ENCODE results near the gene SLC2A4RG.

Gene SLC2A4RG

DNA sequence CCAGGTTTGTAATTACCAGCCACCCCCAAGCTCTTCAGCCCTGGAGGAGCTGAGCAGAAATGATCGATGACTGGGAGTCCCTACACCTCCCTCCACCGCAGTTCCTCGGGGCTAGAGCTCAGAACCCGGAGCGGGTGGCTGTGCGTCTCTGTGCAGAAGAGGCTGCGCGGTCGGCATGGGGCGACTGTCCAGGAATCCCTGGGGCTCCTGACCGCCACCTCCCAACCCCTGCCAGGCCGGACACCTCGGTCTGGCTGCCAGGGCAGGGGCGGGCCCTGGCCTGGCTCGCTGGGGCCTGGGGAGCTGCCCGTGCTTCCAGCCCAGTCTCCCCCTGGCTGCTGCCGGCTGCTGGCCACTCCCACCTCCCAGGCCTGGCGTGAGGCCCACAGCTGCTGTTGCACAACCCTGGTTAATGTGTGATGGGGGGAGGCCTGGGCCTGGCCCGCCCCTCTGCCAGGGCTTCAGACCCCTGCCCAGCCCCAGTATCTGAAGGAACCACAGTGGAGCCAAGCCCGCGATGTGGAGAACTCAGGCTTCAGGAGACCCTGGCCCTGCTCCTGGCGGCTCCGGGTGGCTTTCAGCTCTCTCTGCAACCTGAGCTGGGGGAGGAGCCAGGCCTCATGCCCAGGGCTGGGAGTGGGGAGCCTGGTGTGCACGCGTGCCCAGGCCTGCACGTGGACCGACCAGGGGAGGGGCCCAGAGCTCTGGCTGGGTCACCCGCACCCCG lies 1.2 kb downstream of the SLC2A4RG start:
- DNase-seq (ENCODE audit: low read depth in 3 of 3) = no peak

GRCh38 chr20:63741354-63741675 lies 1.7 kb downstream of the SLC2A4RG start:
- DNase-seq (ENCODE audit: low read depth in 3 of 3) = no peak

GRCh38 chr20:63741676-63742380 lies 2.3 kb downstream of the SLC2A4RG start:
- no peak for DNase-seq (ENCODE audit: low read depth in 3 of 3)

DNA sequence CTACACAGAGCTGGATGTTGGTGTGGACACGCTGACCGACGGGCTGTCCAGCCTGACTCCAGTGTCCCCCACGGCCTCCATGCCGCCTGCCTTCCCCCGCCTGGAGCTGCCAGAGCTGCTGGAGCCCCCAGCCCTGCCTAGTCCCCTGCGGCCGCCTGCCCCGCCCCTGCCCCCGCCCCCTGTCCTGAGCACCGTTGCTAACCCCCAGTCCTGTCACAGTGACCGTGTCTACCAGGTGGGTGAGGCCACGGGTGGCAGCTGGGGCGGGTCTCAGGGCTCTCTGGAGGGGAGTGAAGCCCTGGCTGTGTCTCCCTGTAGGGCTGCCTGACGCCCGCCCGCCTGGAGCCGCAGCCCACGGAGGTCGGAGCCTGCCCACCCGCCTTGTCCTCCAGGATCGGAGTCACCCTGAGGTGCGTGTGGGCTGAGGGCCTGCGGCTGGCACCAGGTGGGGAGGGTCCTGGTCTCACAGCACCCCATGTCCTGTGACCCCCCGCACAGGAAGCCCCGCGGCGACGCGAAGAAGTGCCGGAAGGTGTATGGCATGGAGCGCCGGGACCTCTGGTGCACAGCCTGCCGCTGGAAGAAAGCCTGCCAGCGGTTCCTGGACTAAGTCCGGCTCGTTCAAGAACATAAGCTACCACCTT lies 2.9 kb downstream of the SLC2A4RG start:
- DNase-seq (ENCODE audit: low read depth in 3 of 3) = no peak

DNA sequence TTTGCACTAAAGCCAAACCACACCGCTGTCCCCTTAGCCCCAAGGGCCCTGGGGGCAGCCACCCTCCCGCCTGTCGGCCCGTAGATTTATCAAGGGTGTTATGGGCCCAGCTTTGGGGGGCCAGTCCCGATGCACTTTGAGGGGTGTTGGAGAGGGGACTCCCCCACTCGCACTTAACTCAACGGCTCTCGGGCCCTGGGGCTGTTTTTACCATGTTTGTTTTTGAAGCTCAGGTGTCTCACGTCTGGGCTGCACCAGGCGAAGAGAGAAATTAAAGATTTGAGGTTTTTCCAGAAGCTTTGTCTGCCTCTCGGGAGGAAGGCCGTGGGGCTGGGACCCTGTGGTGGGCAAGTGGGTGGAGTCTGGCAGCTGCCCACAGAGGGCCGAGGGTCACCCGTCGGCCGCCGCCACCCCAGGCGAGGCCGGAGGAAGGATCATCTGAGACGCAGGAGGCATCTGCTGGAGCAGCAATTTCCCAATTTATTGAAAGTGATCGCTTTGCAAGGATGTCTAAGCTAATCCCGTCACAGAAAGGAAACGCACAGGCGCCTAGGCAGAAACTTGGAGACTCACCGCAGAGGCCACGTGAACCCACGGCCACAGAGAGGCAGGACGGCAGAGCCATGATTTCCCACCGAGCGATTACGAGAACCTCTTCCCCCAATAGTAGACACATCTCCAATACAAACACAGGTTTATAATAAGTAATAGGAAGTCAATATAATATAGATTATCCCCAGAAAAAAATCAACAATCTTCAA lies 3.8 kb downstream of the SLC2A4RG start:
- DNase-seq (ENCODE audit: low read depth in 3 of 3) = no peak

DNA sequence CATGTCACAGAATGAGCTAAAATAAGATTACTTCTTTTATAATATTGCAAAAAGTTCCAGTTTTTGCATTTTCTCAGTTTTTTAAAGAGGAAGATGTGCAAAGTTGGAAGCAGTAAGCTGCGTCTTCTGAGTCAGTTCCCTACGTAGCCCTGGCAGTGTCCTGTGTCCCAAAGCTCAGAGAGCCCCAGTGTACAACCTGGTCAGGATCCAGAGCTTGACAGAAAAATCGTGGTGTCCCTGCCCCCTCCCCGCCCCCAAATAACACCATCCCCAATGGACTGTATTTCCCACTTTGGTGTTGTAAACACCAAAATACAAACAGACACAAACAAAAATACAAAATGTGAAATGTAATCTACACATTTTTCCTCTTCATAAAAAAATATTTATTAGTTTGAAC lies 4.6 kb downstream of the SLC2A4RG start:
- no peak for DNase-seq (ENCODE audit: low read depth in 3 of 3)

GRCh38 chr20:63744574-63745423 lies 5.2 kb downstream of the SLC2A4RG start:
- DNase-seq (ENCODE audit: low read depth in 3 of 3) = no peak

DNA sequence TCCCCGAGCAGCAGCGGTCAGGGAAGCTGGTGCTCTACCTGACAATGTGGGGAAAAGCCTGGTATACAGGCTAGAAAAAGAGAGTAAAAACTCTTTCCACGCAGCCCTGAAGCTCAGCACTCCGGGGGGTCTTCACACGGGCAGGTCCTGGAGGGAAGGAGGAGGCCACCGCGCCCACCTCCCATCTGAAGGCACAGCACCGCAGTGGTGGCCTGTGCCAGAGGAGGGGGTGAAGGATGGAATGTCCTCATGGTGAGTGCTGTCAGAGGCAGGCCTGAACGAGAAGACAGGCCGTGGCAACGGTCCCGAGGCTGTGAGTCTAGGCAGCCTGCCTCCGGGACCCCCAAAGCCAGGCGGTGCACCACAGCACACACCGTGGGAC lies 5.8 kb downstream of the SLC2A4RG start:
- DNase-seq (ENCODE audit: low read depth in 3 of 3) = no peak

- no peak for DNase-seq (ENCODE audit: low read depth in 3 of 3)
Observed at GRCh38 chr20:63745961-63746731, 6.6 kb downstream of the SLC2A4RG start.

- no peak for DNase-seq (ENCODE audit: low read depth in 3 of 3)
Observed at GRCh38 chr20:63746751-63747315, 7.3 kb downstream of the SLC2A4RG start.

DNA sequence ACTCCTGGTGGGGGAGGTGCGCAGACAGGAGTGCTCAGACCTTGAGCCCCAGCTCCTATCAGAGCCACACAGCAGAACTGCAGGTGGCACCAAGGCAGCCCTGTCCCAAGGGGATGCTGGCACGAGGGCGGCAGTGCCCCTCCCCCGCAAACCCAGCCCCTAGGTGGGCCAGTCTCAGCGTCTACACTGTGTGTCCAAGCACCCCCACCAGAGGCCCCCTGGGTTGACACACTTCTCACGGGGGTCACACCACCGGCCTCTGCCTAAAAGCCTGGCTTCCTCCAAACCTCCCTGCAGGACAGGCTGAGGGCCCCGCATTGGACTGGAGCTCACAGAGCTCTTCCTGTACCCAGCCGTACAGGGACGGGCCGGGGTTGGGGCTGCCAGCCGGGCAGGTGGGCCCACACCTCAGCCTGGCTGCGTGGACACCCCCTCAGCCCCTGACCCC lies 8.1 kb downstream of the SLC2A4RG start:
- DNase-seq (ENCODE audit: low read depth in 3 of 3) = no peak

DNA sequence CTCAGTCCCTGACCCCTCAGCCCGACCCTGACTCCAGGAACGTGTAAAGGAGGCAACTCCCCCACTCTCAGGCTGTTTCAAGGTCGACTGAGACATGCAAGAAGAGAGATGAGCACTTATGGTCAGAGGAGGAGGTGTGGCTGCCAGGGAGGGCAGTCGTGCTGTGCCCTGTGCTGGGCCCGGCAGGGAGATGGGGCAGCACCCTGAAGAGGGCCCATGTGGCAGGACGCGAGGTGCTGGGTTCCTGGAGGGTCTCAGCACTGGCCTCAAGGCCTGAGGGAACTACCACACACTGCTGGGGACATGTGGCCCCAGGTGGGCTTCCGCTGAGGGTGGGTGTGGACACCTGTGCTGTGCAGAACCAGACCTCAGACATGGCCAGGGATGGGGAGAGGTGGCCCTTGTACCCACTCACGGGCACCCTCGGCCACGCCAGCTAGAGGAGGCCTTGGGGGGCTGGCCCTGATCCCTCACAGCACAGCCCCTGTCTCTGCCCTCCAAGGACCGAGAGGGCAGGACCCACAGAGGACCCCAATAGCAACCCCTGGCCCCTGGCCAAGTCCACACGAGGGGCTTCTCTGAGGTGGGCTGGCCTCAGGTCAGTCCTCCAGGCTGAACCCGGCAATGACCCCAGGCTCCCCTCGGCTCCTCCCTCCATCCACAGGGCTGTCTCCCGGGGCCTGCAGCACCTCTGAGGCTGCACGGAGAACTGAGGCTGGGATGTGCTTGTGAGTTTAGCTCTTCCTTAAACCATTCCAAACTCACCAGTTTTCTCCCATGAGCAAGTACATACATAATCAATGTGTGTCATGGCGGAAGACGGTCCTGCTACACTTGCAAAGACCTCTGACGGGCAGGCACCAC lies 8.7 kb downstream of the SLC2A4RG start:
- no peak for DNase-seq (ENCODE audit: low read depth in 3 of 3)

DNA sequence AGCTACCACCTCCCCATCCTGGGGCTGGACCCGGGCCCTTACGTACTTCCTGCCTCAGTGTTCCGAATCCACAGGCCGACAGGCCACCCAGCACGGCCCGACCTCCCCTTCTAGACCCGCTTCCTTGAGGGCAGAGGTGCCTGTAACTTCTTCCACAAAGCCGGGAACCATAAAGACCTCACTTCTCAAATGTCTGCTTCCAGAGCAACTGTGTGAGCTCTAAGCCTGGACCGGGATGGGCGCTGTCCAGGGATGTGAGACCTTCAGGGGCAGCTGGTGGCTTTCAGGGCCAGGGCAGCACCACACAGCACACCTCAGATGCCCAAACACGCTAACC lies 9.3 kb downstream of the SLC2A4RG start:
- DNase-seq (ENCODE audit: low read depth in 3 of 3) = no peak

GRCh38 chr20:63749597-63750508 lies 10.3 kb downstream of the SLC2A4RG start:
- no peak for DNase-seq (ENCODE audit: low read depth in 3 of 3)

DNA sequence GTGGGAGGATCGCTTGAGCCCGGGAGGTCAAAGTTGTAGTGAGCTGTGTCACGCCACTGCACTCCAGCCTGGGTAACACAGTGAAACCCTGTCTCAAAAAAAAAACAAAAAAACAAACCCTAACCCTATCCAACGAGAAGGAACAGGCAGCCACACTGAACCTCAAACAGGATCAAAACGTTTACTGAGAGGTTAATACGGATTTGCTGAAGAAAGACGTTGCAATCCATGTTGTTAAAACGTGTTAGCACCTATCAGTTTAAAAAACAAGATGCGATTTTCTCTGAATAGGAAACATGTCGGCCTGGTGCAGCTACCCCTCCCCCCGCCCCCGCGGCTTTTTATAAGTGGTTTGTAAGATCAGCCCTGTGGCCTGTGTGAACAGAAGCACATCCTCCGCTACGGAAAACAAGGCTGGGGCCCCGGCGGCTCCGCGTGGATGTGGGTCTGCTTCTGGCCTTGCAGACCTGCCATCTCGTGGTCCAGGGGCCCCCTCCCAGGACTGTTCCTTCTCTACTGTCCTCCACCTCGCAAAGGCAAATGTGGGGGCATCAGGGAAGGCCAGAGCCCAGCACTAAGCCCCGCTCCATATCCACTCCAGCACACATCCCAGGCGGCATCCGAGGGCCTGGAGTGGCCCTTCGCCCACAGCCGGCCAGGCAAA lies 11.4 kb downstream of the SLC2A4RG start:
- no peak for DNase-seq (ENCODE audit: low read depth in 3 of 3)

- DNase-seq (ENCODE audit: low read depth in 3 of 3) = no peak
Observed at GRCh38 chr20:63751471-63752271, 12.1 kb downstream of the SLC2A4RG start.

Measured in stimulated activated CD4-positive, alpha-beta T cell treated with anti-CD3 and anti-CD28 coated beads, TNF-alpha, amount 100 ng/mL, for 4 hours (primary cell).